HCT116 (cell line): Measurements from ENCODE around the gene PRKAG2. TPM values are rescaled to one million over a fixed set of nuclear protein-coding genes. Genes with fewer than 3 reads are reported as not detected.

Source experiments
- ATAC-seq: fragments of 200-7000 bp; cut with Tn5 transposase; 2 replicates; pipeline ENCODE4 v1.9.1; 2020; ENCODE audit warnings: mild to moderate bottlenecking, moderate library complexity
- BruUV-seq: library from RNA; stranded (reverse); fragments of 400-500 nt; replicated peaks from 2 replicates; lab custom pipeline; 2021; lab: Mats Ljungman, UMichigan
- CTCF ChIA-PET: fragments of 300-600 bp; sonication (Branson Sonifier 250); formaldehyde crosslinking; loops from one replicate; lab custom pipeline; 2021; ENCODE audit warnings: antibody characterized with exemption; lab: Charles Lee
- POLR2A ChIA-PET: fragments of 300-600, 350-600 bp; sonication (Branson Sonifier 250); formaldehyde crosslinking; loops from one replicate; lab custom pipeline; 2021; ENCODE audit warnings: antibody characterized with exemption; lab: Charles Lee
- RAD21 ChIA-PET, 2 experiments: fragments of 300-600 bp; sonication (Branson Sonifier 250); formaldehyde crosslinking; loops; one replicate each; lab custom pipeline; 2023; ENCODE audit warnings: low total read pairs in 2 of 2; ENCODE audit not compliant: uncharacterized antibody in 2 of 2, unreplicated experiment in 2 of 2, low non-redundant PET in 1 of 2; lab: Charles Lee
- DNase-seq: peaks from one replicate; pipeline ENCODE4 v3.0.0-alpha.2; 2010; ENCODE audit warnings: low read depth, low spot score
- H2AFZ ChIP-seq: fragments of 200-600 bp; shearing (Covaris generic), sonication (generic); 2 replicates; pipeline ENCODE4 v1.6.1; 2017; ENCODE audit warnings: low read depth, mixed run types, mixed read lengths, antibody characterized with exemption, low read length; ENCODE audit not compliant: poor library complexity, severe bottlenecking
- H3K27ac ChIP-seq: 2 replicates; pipeline ENCODE4 v1.5.1; 2012; ENCODE audit warnings: low read depth, low read length
- H3K27me3 ChIP-seq: fragments of 200-600 bp; sonication (generic); 2 replicates; pipeline ENCODE4 v1.6.1; 2016; ENCODE audit warnings: mixed run types, low read length, mixed read lengths; ENCODE audit not compliant: insufficient read depth
- H3K36me3 ChIP-seq, 2 experiments: fragments of 200-500 bp in 1 of 2; fragments of 200-600 bp in 1 of 2; sonication (Bioruptor generic) in 1 of 2; sonication (generic) in 1 of 2; 2 replicates each; pipeline versions ENCODE4 v1.5.1 to v1.6.1; 2014 to 2016; ENCODE audit warnings: low read length in 2 of 2, inconsistent platforms in 1 of 2, mixed read lengths in 1 of 2, mixed run types in 1 of 2; ENCODE audit not compliant: insufficient read depth in 2 of 2, control insufficient read depth in 1 of 2
- H3K4me1 ChIP-seq, 2 experiments: fragments of 200-600 bp in 1 of 2; sonication (generic) in 1 of 2; 2 replicates each; pipeline versions ENCODE4 v1.5.1 to v1.6.1; 2012 to 2017; ENCODE audit warnings: low read length in 2 of 2, inconsistent platforms in 1 of 2, mild to moderate bottlenecking in 1 of 2, mixed read lengths in 1 of 2, mixed run types in 1 of 2, moderate library complexity in 1 of 2; ENCODE audit not compliant: insufficient read depth in 2 of 2, control insufficient read depth in 1 of 2
- H3K4me2 ChIP-seq: fragments of 200-600 bp; sonication (generic); 2 replicates; pipeline ENCODE4 v1.6.1; 2017; ENCODE audit warnings: mixed run types, low read length, mixed read lengths
- H3K4me3 ChIP-seq, 2 experiments: fragments of 200-600 bp in 1 of 2; sonication (generic) in 1 of 2; replicated peaks in 1 of 2; 2 replicates each; pipeline ENCODE4 v1.5.1; 2011 to 2016; ENCODE audit warnings: low read length in 2 of 2, control low read depth in 1 of 2, low read depth in 1 of 2, mild to moderate bottlenecking in 1 of 2, mixed read lengths in 1 of 2, mixed run types in 1 of 2
- H3K79me2 ChIP-seq: fragments of 200-600 bp; sonication (generic); 2 replicates; pipeline ENCODE4 v1.6.1; 2017; ENCODE audit warnings: mild to moderate bottlenecking, mixed run types, low read length, moderate library complexity, mixed read lengths; ENCODE audit not compliant: insufficient read depth
- H3K9ac ChIP-seq: fragments of 200-600 bp; sonication (generic); 2 replicates; pipeline ENCODE4 v1.6.1; 2016; ENCODE audit warnings: low read length, mixed read lengths
- H3K9me2 ChIP-seq: fragments of 200-600 bp; sonication (generic), shearing (Covaris generic); 2 replicates; pipeline ENCODE4 v1.6.1; 2017; ENCODE audit warnings: mixed run types, mild to moderate bottlenecking, moderate library complexity; ENCODE audit not compliant: insufficient read depth
- H3K9me3 ChIP-seq, 2 experiments: fragments of 200-500 bp in 1 of 2; fragments of 200-600 bp in 1 of 2; sonication (Bioruptor generic) in 1 of 2; sonication (generic) in 1 of 2; 2 replicates each; pipeline ENCODE4 v1.6.1; 2014 to 2017; ENCODE audit warnings: low read length in 2 of 2, mixed read lengths in 2 of 2, inconsistent platforms in 1 of 2, low read depth in 1 of 2, mild to moderate bottlenecking in 1 of 2, mixed run types in 1 of 2, moderate library complexity in 1 of 2; ENCODE audit not compliant: control insufficient read depth in 1 of 2, insufficient read depth in 1 of 2
- H4K20me1 ChIP-seq: fragments of 200-600 bp; sonication (generic), shearing (Covaris generic); 2 replicates; pipeline ENCODE4 v1.6.1; 2017; ENCODE audit warnings: mixed run types, mild to moderate bottlenecking, moderate library complexity; ENCODE audit not compliant: insufficient read depth
- ATF3 ChIP-seq: IDR thresholded peaks from 2 replicates; pipeline ENCODE4 v1.6.1; 2012
- CBX3 ChIP-seq: IDR thresholded peaks from 2 replicates; pipeline ENCODE4 v1.6.1; 2012; ENCODE audit warnings: low read depth
- CTCF ChIP-seq, 3 experiments: fragments of 200-600 bp in 1 of 3; sonication (generic) in 1 of 3; IDR thresholded peaks in 2 of 3; conservative IDR thresholded peaks in 1 of 3; 2 replicates each; pipeline ENCODE4 v1.5.1; 2012 to 2017; ENCODE audit warnings: low read depth in 2 of 3, low read length in 2 of 3, antibody characterized with exemption in 1 of 3, borderline replicate concordance in 1 of 3, control low read depth in 1 of 3, mild to moderate bottlenecking in 1 of 3, mixed read lengths in 1 of 3, mixed run types in 1 of 3, moderate library complexity in 1 of 3; ENCODE audit not compliant: insufficient read depth in 1 of 3
- EGR1 ChIP-seq: IDR thresholded peaks from 2 replicates; pipeline ENCODE4 v1.6.1; 2012; ENCODE audit warnings: low read depth
- ELF1 ChIP-seq: IDR thresholded peaks from 2 replicates; pipeline ENCODE4 v1.6.1; 2012; ENCODE audit warnings: low read depth, borderline replicate concordance
- EZH2phosphoT487 ChIP-seq: fragments of 200-600 bp; IDR thresholded peaks from 2 replicates; pipeline ENCODE4 v1.6.1; 2018; ENCODE audit warnings: antibody characterized with exemption, borderline replicate concordance
- FOSL1 ChIP-seq: IDR thresholded peaks from 2 replicates; pipeline ENCODE4 v1.6.1; 2012; ENCODE audit warnings: low read depth
- JUND ChIP-seq: IDR thresholded peaks from 2 replicates; pipeline ENCODE4 v1.6.1; 2012
- MAX ChIP-seq: IDR thresholded peaks from 2 replicates; pipeline ENCODE4 v1.6.1; 2012
- POLR2A ChIP-seq: IDR thresholded peaks from 2 replicates; pipeline ENCODE4 v1.7.0; 2011; ENCODE audit warnings: borderline replicate concordance; ENCODE audit not compliant: insufficient read depth, insufficient read length; ENCODE audit errors: extremely low read depth
- POLR2AphosphoS5 ChIP-seq: IDR thresholded peaks from 2 replicates; pipeline ENCODE4 v1.6.1; 2011; ENCODE audit warnings: mild to moderate bottlenecking, low read depth, low read length, moderate library complexity
- SIN3A ChIP-seq: IDR thresholded peaks from 2 replicates; pipeline ENCODE4 v1.6.1; 2012; ENCODE audit warnings: low read depth
- SP1 ChIP-seq: IDR thresholded peaks from 2 replicates; pipeline ENCODE4 v1.6.1; 2012; ENCODE audit warnings: low read depth
- TCF7L2 ChIP-seq: IDR thresholded peaks from 2 replicates; pipeline ENCODE4 v1.7.0; 2011; ENCODE audit warnings: borderline replicate concordance, inconsistent platforms; ENCODE audit not compliant: insufficient read depth, insufficient read length; ENCODE audit errors: extremely low read depth
- ZBTB33 ChIP-seq: IDR thresholded peaks from 2 replicates; pipeline ENCODE4 v1.6.1; 2011; ENCODE audit warnings: mild to moderate bottlenecking, low read length, moderate library complexity; ENCODE audit not compliant: insufficient replicate concordance; ENCODE audit errors: extremely low read depth
- ZNF274 ChIP-seq: fragments of 200-500 bp; sonication (Bioruptor generic); IDR thresholded peaks from 2 replicates; pipeline ENCODE4 v1.6.1; 2014; ENCODE audit warnings: mild to moderate bottlenecking, low read depth, low read length, inconsistent platforms
- intact Hi-C: fragments of 100-400 bp; cut with micrococcal nuclease; formaldehyde crosslinking; loops from 2 replicates; pipeline ENCODE4 v1.10.0; 2022
- total RNA-seq: library from RNA; stranded (reverse); gene quantifications from one replicate; pipeline ENCODE4 v1.2.1, GENCODE V29; 2021; ENCODE audit not compliant: unreplicated experiment

PRKAG2 gene
- total RNA-seq, 1 experiment from 2014 or later: 23.6 TPM

GRCh38 chr7:151711906-151712809, 164.8 kb downstream of the PRKAG2 start:
- Histone ChIP-seq H4K20me1 (no peaks in the 10 kb centered on the region), H3K36me3 (no peaks in the 10 kb centered on the region), H3K9ac (no peak overlapping the region), H3K79me2 (no peaks in the 10 kb centered on the region), H3K9me2 (no peaks in the 10 kb centered on the region), H3K4me2 (no peak overlapping the region), H2AFZ (no peak overlapping the region), H3K9me3 (no peaks in the 10 kb centered on the region), H3K4me1 (peaks cover 0 to 14% of the 10 kb centered on the region in 2 experiments; a peak in 1 of 4 replicates), H3K4me3 (no peak overlapping the region), H3K27me3 (no peaks in the 10 kb centered on the region), H3K27ac (no peak overlapping the region)
- RAD21 ChIA-PET: no interaction called here
- no peak for TF ChIP-seq POLR2AphosphoS5
- TF ChIP-seq FOSL1: no peak
- no peak for TF ChIP-seq EGR1
- TF ChIP-seq SP1: no peak
- no peak for TF ChIP-seq CBX3
- TF ChIP-seq MAX: no peak
- no TSS peak for BruUV-seq
- POLR2A ChIA-PET: no interaction called here
- no peak for ATAC-seq
- CTCF ChIA-PET: no interaction called here
- no peak for DNase-seq
- intact Hi-C loops: no loop called here

GRCh38 chr7:151711435-151711872, 165.5 kb downstream of the PRKAG2 start:
- Histone ChIP-seq H3K4me1 (peaks cover 0 to 14% of the 10 kb centered on the region in 2 experiments; a peak in 1 of 4 replicates), H3K4me3 (no peak overlapping the region), H3K9me2 (no peaks in the 10 kb centered on the region), H3K27me3 (no peaks in the 10 kb centered on the region), H3K79me2 (no peaks in the 10 kb centered on the region), H3K36me3 (no peaks in the 10 kb centered on the region), H4K20me1 (no peaks in the 10 kb centered on the region), H2AFZ (no peak overlapping the region), H3K27ac (no peak overlapping the region), H3K9me3 (no peaks in the 10 kb centered on the region), H3K9ac (no peak overlapping the region), H3K4me2 (no peak overlapping the region)
- CTCF ChIA-PET: no interaction called here
- RAD21 ChIA-PET: no interaction called here
- ATAC-seq (no peak), DNase-seq (no peak)
- intact Hi-C loops: no loop called here
- POLR2A ChIA-PET: no interaction called here
- BruUV-seq: no TSS peak
- no peak for TF ChIP-seq EZH2phosphoT487
- TF ChIP-seq ZBTB33: no peak
- no peak for TF ChIP-seq ATF3
- TF ChIP-seq SP1: no peak
- no peak for TF ChIP-seq ZNF274
- no peak for TF ChIP-seq TCF7L2
- no peak for TF ChIP-seq SIN3A
- no peak for TF ChIP-seq POLR2A
- no peak for TF ChIP-seq JUND
- no peak for TF ChIP-seq CTCF (IDR thresholded peaks at IDR 0.05 in 2 of 3, conservative IDR thresholded peaks at IDR 0.05 in 1 of 3; ENCODE audit: borderline replicate concordance in 1 of 3, insufficient read depth in 1 of 3, low read depth in 2 of 3, low read length in 2 of 3)
- no peak for TF ChIP-seq ELF1
- no peak for TF ChIP-seq FOSL1
